SW 1271 (cell line): Measurements from ENCODE around the gene MAP7D3.
"Not testable (repeated sequence)": the region's sequence is repeated elsewhere in the genome, so short reads cannot be mapped to it uniquely, and the experiment has no call there.

Experiments used
- DNase-seq, 2 experiments: peaks; one replicate each; lab custom pipeline; 2025; lab: John Stamatoyannopoulos, UW

The MAP7D3 gene

GRCh38 chrX:136255541-136255940 lies 4.3 kb upstream of the MAP7D3 start:
- DNase-seq, result no peak

DNA sequence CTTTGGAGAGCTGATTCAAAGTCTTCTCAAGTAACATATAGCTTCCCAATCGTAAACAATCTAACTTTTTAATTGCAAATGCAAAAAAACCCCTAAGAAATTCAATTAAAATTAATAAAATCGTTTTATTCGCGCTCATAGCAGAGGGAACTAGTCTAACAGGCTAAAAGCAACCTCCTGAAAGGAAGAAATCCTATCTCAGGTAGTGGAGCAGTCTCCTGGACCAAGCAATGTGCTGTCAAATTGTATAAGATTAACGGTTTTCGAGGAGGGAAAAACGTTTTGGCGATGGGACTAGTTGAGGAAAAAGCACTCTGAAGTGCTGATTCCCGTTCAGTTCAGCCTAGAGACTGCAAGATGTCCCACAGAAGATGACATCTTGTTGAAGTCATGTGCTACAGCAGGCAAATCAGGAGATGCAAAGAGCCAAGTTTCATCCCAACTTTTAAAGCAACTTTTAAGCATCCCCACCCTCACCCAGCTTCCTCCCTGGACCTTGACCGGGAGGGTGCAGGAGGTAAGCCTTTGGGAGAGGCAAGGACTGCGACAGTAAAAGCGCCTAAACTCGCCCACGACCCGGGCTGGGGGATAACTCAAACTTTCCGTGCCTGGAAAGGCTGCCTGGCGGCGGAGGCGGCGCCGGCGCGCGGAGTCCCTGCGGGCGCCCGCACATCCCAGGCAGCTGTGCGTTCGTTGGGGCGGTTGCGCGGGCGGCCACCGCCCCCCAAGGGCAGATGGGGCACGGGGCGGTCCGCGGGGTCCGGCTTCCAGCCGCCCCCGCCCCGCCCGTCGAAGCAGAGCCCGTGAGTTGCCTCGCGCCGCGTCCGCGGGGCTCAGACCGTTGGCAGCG lies 784 bp downstream of the MAP7D3 start:
- peak in 1 of 2 experiments; percentile 23 for DNase-seq

GRCh38 chrX:136246201-136246600 lies 5.0 kb downstream of the MAP7D3 start:
- DNase-seq, result no peak

DNA sequence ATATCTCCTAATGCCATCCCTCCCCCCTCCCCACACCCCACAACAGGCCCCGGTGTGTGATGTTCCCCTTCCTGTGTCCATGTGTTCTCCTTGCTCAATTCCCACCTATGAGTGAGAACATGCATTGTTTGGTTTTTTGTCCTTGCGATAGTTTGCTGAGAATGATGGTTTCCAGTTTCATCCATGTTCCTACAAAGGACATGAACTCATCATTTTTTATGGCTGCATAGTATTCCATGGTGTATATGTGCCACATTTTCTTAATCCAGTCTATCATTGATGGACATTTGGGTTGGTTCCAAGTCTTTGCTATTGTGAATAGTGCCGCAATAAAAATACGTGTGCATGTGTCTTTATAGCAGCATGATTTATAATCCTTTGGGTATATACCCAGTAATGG lies 13.4 kb downstream of the MAP7D3 start:
- DNase-seq, result not testable (repeated sequence)

- no peak for DNase-seq
Observed at GRCh38 chrX:136237074-136237473, 14.1 kb downstream of the MAP7D3 start.

- no peak for DNase-seq
Observed at GRCh38 chrX:136228839-136229207, 22.4 kb downstream of the MAP7D3 start.

GRCh38 chrX:136227948-136228838 lies 23.0 kb downstream of the MAP7D3 start:
- peak in 1 of 2 experiments; percentile 12 for DNase-seq

GRCh38 chrX:136227074-136227473 lies 24.1 kb downstream of the MAP7D3 start:
- DNase-seq, result no peak

DNA sequence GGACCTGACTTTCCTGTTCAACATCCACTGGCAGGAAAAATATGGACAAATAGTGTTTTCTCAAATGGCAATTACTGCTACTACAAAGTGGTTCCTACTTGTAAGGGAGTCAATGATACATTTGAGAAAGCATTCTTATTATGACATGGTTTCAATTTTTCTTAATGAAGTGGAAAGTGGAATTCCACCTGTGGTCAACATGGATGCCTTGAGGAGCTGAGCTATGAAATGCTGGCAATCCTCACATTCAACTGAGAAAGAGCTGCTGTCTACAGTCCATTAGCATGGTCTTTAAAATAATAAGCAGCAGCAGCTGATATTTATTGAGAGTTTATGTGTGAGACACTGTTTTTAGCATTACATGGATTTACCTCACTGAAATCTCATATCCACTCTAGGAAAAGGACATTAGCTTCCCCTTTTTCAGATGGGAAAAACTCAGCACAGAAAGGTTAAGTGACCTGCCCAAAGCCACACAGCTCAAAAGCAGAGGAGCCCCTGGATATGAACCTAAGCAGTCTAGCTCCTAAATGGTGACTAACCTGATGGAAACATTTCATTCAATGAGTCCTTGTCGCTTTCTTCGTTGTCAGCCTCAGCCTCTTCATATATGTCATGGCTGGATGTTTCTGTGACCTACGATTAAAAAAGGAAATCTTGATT lies 29.2 kb downstream of the MAP7D3 start:
- no peak for DNase-seq

DNA sequence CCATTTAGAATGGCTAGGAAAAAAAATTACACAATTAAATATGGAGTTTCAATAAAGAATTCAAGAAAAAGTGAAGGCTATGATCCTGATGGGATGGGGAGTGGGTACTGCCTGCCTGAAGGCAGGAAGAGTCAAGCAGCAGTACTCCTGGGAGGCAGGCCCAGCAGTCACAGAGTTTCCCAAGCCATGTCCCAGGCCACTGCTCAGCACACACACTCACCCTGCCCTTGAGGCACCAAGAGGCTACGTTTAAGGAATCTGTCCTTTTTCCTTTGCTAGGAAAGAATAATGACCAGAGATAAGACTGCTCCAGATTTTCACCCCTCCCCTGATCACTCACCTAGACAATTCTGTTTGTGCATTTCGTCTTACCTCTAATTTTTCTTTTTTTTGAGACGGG lies 30.2 kb downstream of the MAP7D3 start:
- no peak for DNase-seq

GRCh38 chrX:136220540-136220939 lies 30.7 kb downstream of the MAP7D3 start:
- peak in 1 of 2 experiments; percentile 18 for DNase-seq

GRCh38 chrX:136219893-136220292 lies 31.3 kb downstream of the MAP7D3 start:
- DNase-seq, result peak; percentile 5 to 58

GRCh38 chrX:136215559-136215958 lies 35.6 kb downstream of the MAP7D3 start:
- no peak for DNase-seq

GRCh38 chrX:136214551-136214950 lies 36.6 kb downstream of the MAP7D3 start:
- DNase-seq, result peak; percentile 57 to 84

DNA sequence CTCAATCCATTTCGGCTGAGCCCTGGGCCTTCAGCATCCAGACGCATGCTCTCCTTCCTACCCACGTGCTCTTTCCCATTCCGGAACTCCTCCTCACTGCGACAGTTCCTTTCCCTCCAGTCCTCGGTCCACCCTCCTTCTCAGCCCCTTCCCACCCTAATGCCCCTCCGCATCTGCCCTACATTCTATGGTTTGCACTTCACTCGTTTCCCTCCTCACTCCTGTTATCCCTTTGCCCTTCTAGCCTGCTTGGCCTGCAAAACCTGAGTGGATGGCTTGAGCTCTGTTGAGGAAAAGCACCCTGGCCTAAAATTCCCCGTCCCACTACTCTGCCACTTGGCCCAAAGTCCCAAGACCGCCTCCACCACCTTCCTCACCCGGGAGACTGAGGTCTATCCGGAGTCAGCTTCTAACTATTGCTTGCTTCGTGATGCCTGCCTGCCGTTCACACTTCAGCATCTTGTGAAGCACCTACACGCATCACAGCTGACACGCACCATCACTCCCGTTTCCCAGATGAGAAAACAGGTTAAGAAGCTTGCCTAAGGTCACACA lies 38.6 kb downstream of the MAP7D3 start:
- no peak for DNase-seq

GRCh38 chrX:136211766-136212556 lies 39.2 kb downstream of the MAP7D3 start:
- DNase-seq, result no peak

DNA sequence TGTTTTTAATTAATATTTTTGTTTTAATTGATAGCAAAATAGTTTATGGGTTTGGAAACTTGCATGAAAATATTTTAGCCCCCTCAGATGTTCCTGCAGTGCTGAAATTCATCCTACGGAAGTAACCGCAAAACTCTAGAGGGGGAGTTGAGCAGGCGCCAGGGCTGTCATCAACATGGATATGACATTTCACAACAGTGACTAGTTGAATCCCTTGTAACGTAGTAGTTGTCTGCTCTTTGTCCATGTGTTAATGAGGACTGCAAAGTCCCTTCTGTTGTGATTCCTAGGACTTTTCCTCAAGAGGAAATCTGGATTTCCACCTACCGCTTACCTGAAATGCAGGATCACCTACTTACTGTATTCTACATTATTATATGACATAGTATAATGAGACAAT lies 40.4 kb downstream of the MAP7D3 start:
- DNase-seq, result no peak

- no peak for DNase-seq
Observed at GRCh38 chrX:136210243-136210642, 41.0 kb downstream of the MAP7D3 start.

DNA sequence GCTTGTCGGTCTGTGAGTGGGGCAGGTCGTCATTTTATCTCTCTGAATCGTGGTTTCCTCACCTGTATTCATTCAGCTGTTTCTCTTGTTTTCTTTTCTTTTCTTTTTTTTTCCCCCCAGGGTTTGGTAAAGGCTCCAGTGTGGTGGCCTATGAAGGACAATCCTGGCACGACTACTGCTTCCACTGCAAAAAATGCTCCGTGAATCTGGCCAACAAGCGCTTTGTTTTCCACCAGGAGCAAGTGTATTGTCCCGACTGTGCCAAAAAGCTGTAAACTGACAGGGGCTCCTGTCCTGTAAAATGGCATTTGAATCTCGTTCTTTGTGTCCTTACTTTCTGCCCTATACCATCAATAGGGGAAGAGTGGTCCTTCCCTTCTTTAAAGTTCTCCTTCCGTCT lies 41.4 kb downstream of the MAP7D3 start:
- no peak for DNase-seq

DNA sequence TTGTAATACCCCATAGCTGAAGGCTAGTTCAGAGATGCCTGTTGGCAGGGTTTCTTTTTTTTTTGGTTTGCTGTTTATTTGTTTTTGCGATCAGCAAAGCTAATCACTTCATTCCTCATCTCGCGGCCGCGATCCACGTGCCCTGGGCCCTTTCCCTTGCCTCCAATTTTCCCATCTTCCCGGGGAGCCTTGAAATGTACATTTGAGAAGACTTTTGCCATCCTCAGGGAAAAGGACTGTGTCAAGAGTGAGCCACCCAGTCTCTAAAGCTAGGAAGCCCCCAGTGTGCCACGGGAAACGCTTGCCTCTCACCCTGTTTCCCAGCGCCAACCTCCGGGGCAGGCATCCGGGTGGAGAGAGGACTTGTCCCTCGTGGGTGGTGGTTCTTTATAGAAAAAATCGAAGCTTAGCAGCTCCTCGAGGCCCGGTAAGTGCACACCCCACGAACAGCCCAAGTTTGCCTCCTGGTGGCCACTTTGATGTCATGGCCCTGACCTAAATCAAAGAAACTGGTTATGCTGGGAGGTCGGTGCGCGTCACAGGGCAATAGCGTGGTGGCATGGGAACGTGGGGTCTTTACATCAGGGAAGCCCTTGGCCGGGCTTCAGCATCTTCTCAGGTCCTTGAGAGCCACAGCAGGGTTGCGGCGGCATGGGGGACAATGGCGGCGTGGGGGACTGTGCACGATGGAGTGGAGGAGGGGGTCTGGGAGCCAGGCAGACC lies 42.0 kb downstream of the MAP7D3 start:
- peak in 1 of 2 experiments; percentile 2 for DNase-seq

- no peak for DNase-seq
Observed at GRCh38 chrX:136207546-136207945, 43.7 kb downstream of the MAP7D3 start.
